ENCODE measurements around the gene MAGIX.

MAGIX gene

GRCh38 chrX:49191574-49192011, 29.0 kb downstream of the MAGIX start:
- DNase-seq (ENCODE audit: low spot score) = no peak
- peak overlapping the region; percentile 80 for H3K4me3 ChIP-seq
- no peak for TF ChIP-seq CTCF (IDR thresholded peaks at IDR 0.05)
- peak overlapping the region; percentile 68 to 95 for H3K27ac ChIP-seq

GRCh38 chrX:49192722-49193328, 30.3 kb downstream of the MAGIX start:
- no peak overlapping the region for H3K27ac ChIP-seq
- no peak for TF ChIP-seq CTCF (IDR thresholded peaks at IDR 0.05)
- no peak overlapping the region for H3K4me3 ChIP-seq
- no peak for DNase-seq (ENCODE audit: low spot score)

GRCh38 chrX:49193542-49193964, 31.0 kb downstream of the MAGIX start:
- no peak overlapping the region for H3K4me3 ChIP-seq
- DNase-seq (ENCODE audit: low spot score) = no peak

GRCh38 chrX:49197543-49198087, 35.1 kb downstream of the MAGIX start:
- TF ChIP-seq CTCF (IDR thresholded peaks at IDR 0.05) = no peak
- DNase-seq (ENCODE audit: low spot score) = no peak
- Histone ChIP-seq H3K4me3 (no peak overlapping the region), H3K27ac (no peak overlapping the region)

More at GRCh38 chrX:49193542-49193964, 31.0 kb downstream of the MAGIX start:
- no peak overlapping the region for H3K27ac ChIP-seq
- TF ChIP-seq CTCF (IDR thresholded peaks at IDR 0.05) = no peak

GRCh38 chrX:49198540-49199314, 36.2 kb downstream of the MAGIX start:
- no peak for DNase-seq (ENCODE audit: low spot score)
- no peak for TF ChIP-seq CTCF (IDR thresholded peaks at IDR 0.05)
- H3K27ac ChIP-seq = peak overlapping the region in 1 of 2 donors; percentile 73
- H3K4me3 ChIP-seq = no peak overlapping the region

- peak overlapping the region in 1 of 2 donors; percentile 73 for H3K27ac ChIP-seq
- H3K4me3 ChIP-seq = peak overlapping the region; percentile 65
- TF ChIP-seq CTCF (IDR thresholded peaks at IDR 0.05) = no peak
- no peak for DNase-seq (ENCODE audit: low spot score)
These were observed 36.7 kb downstream of the MAGIX start for GRCh38 chrX:49199315-49199595.

Measured in coronary artery (tissue), 2 donors.